Keratinocyte (primary cell): Measurements from ENCODE around the gene CEP57L1.

Experiments
- CTCF ChIP-seq, 3 experiments: IDR thresholded peaks in 1 of 3; conservative IDR thresholded peaks in 1 of 3; optimal IDR thresholded peaks in 1 of 3; 2 replicates in 2 of 3; 3 replicates in 1 of 3; pipeline versions ENCODE3 to v1.5.1; 2011; ENCODE audit warnings: low read length in 3 of 3, mild to moderate bottlenecking in 3 of 3, moderate library complexity in 2 of 3, control low read depth in 1 of 3, inconsistent platforms in 1 of 3; ENCODE audit not compliant: insufficient read depth in 2 of 3; ENCODE audit errors: extremely low read depth in 1 of 3
- EZH2 ChIP-seq: IDR thresholded peaks from one replicate; pipeline ENCODE4 v1.6.1; 2012; ENCODE audit warnings: inconsistent platforms, mild to moderate bottlenecking, low read length, moderate library complexity

- TF ChIP-seq CTCF (optimal IDR thresholded peaks at IDR 0.05 in 1 of 3, IDR thresholded peaks at IDR 0.05 in 1 of 3, conservative IDR thresholded peaks at IDR 0.05 in 1 of 3; ENCODE audit: extremely low read depth in 1 of 3, insufficient read depth in 2 of 3, low read length in 3 of 3) (peak in 1 of 3 experiments; percentile 24), EZH2 (no peak)
Observed at GRCh38 chr6:109082188-109082577, 13.1 kb upstream of the CEP57L1 start.
